ENCODE results near the gene HMGN3. TPM values are rescaled to one million over a fixed set of nuclear protein-coding genes. Genes with fewer than 3 reads are reported as not detected.

The HMGN3 gene
- total RNA-seq, 1 donor from 2014 or later, result 51.0 TPM

DNA sequence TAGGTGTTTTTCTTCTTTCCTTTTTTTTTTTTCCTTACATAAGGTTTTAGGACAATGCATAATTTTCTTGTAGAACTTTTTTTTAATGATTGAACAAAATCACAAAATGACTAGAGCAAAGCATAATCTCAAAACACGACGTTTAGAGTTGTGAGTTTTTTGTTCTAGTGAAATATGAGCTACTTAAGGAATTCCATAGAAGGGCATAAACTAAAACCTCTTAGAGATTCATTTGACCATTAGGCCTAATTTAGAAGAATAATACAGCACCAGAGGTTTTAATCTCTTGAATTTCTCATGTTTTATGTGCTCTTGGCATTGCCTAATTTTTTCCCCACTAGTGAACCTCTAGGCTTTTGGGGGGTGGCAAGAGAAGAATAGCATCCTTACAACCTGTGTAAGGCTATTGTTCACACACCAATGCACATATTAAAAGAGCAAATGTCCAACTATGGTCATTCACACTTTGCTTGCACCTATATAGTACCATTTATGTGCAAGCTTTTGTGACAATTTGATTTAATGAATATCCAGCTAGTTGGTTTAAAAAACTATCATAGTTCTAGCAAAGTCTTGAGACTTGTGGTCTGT lies 44.6 kb downstream of the HMGN3 start:
- H3K36me3 Mint-ChIP-seq (ENCODE audit: low read depth), result no peaks in the 10 kb centered on the region
- H3K4me3 Mint-ChIP-seq, result no peak overlapping the region
- no peak overlapping the region for H3K27ac Mint-ChIP-seq
- intact Hi-C loops (cut with micrococcal nuclease), result no loop called here
- DNase-seq (ENCODE audit: low spot score), result no peak
- no peaks in the 10 kb centered on the region for H3K4me1 Mint-ChIP-seq (ENCODE audit: low read depth)
- H3K27me3 Mint-ChIP-seq (ENCODE audit: insufficient read depth), result peaks cover 5% of the 10 kb centered on the region
- H3K9me3 Mint-ChIP-seq, result peaks cover 9% of the 10 kb centered on the region

DNA sequence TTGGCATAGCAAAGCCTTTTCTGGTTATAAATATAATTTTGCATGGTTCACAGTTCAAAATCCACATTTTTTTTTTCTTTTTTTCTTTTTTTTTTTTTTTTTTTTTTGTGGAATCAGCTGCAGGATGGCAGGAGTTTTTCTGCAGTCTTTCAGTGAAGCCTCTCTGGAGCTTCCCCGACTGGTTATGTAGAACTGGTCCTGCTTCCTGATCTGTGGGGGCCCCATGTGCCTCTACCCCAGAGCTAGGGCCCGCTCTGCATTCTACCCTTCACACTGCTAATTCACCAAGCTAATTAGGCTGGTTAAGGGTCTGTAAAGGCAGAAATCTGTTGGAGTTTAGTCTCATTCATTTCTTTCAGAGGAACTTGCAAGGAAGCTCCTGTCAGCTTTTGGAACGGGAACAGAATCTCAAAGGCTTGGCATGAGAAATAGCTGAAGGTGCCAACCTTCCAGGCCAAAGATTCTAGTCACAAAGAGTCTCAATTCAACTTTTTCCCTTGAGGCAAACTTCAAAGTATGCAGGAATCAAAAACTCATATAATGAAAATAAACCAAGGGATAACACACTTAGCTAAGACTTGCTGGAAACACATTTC lies 45.5 kb downstream of the HMGN3 start:
- Mint-ChIP-seq H3K27me3 (ENCODE audit: insufficient read depth) (peaks cover 5% of the 10 kb centered on the region), H3K36me3 (ENCODE audit: low read depth) (no peaks in the 10 kb centered on the region), H3K4me3 (no peak overlapping the region), H3K9me3 (peaks cover 9% of the 10 kb centered on the region), H3K4me1 (ENCODE audit: low read depth) (no peaks in the 10 kb centered on the region), H3K27ac (no peak overlapping the region)
- intact Hi-C loops (cut with micrococcal nuclease), result no loop called here
- DNase-seq (ENCODE audit: low spot score), result no peak

DNA sequence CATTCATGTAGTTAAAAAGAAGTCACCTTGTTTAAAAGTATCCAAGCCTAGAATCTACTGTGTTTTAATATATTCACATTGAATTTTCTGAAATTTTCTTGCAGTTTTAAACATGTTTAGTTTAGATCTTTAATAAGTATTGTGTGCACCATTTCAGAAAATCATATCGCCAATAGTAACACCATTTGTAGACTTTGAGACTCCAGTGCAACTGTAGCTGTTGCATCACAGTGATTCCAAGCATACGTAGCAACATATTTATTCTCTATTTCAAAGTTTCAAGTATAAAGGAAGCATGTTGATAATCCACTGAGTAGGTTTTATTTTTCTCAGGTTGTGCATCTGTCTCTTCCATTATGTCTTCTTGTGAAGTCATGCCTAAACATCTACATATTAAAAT lies 46.4 kb downstream of the HMGN3 start:
- no peak for DNase-seq (ENCODE audit: low spot score)
- Mint-ChIP-seq H3K9me3 (peaks cover 9% of the 10 kb centered on the region), H3K27me3 (ENCODE audit: insufficient read depth) (peaks cover 5% of the 10 kb centered on the region), H3K36me3 (ENCODE audit: low read depth) (no peaks in the 10 kb centered on the region), H3K27ac (no peak overlapping the region), H3K4me1 (ENCODE audit: low read depth) (no peaks in the 10 kb centered on the region), H3K4me3 (no peak overlapping the region)
- intact Hi-C loops (cut with micrococcal nuclease), result no loop called here

DNA sequence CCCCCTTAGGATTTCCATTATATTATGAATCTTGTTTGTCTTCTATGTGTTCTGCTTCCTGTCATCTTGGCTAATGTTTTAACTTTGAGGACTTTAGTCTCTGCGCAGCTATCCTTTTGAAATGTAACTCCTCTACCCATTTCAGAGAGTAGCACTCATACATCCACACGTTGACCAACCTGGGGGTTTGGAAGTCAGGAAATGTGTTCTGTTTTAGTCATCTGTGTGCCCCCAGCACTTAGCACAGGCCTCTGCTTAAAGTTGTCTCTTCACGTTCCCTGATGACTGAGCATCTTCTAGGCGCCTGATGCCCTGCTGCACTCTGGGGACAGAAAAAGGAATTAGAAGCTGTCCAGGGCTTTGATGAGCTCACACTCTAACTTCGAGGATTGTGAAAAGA lies 47.9 kb downstream of the HMGN3 start:
- Mint-ChIP-seq H3K27ac (no peak overlapping the region), H3K4me3 (no peak overlapping the region), H3K27me3 (ENCODE audit: insufficient read depth) (peaks cover 7% of the 10 kb centered on the region), H3K36me3 (ENCODE audit: low read depth) (no peaks in the 10 kb centered on the region), H3K9me3 (peaks cover 5% of the 10 kb centered on the region), H3K4me1 (ENCODE audit: low read depth) (no peaks in the 10 kb centered on the region)
- intact Hi-C loops (cut with micrococcal nuclease), result no loop called here
- no peak for DNase-seq (ENCODE audit: low spot score)

DNA sequence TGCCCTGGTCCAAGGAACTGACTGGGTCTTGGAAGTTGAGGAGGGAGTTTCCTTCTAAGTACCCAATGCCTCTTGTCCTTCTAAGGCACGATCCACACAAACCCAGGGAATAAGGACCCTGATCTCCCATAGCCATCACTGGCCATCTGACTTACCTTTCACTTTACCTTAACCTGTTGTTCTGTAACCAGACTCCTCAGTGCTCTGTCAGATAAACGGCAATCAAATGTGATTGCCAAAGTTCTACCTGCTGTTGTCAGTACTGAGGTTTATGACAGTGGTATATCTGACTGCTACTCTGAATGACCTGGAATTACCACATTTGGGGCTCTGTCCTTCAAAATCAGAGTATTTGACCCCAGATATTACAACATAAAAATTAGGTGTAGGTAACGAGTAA lies 49.8 kb downstream of the HMGN3 start:
- Mint-ChIP-seq H3K9me3 (no peaks in the 10 kb centered on the region), H3K36me3 (ENCODE audit: low read depth) (no peaks in the 10 kb centered on the region), H3K27ac (no peak overlapping the region), H3K4me1 (ENCODE audit: low read depth) (no peaks in the 10 kb centered on the region), H3K27me3 (ENCODE audit: insufficient read depth) (peaks cover 7% of the 10 kb centered on the region), H3K4me3 (no peak overlapping the region)
- no peak for DNase-seq (ENCODE audit: low spot score)
- intact Hi-C loops (cut with micrococcal nuclease), result no loop called here

DNA sequence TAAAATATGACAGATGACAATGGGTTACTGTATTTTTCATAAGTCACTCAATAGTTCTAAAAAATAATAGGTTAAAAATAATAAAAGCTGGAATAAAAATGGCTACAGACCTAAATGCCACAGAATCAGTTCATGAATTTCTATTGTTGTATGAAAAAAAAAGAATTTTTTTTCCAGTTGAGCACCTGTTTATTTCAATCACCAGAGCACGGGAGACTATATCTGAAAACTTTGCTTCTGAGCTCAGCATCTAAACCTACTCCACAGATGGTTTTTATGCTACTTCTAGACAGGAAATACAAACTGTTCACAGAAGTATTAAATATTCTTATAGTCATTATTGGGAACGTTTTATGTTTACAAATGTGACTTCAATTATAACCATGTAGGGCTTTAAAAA lies 50.4 kb downstream of the HMGN3 start:
- no peak overlapping the region for H3K4me3 Mint-ChIP-seq

DNA sequence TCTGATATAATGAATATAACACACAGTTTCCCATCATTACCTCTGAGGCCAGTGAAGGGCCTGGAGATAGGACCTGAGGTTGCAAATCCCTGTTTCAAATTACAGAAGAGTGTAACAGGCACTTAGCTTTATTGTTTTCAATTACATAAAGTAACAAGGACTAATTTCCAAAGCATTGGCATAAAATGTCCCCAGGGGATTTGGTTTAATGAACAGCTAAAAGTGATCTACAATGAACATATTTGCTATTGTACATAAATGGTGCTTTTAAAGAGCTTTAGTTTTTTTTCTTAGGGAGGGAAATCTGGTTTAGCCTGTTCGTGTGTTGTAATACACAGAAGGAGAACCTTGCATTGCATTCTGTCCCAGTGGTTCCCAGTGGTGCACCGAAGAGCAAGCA lies 54.4 kb downstream of the HMGN3 start:
- no peaks in the 10 kb centered on the region for H3K4me1 Mint-ChIP-seq (ENCODE audit: low read depth)
- no peaks in the 10 kb centered on the region for H3K9me3 Mint-ChIP-seq
- no peak for DNase-seq (ENCODE audit: low spot score)
- H3K4me3 Mint-ChIP-seq, result no peak overlapping the region
- no peaks in the 10 kb centered on the region for H3K36me3 Mint-ChIP-seq (ENCODE audit: low read depth)
- intact Hi-C loops (cut with micrococcal nuclease), result no loop called here
- H3K27ac Mint-ChIP-seq, result no peak overlapping the region
- peaks cover 6% of the 10 kb centered on the region for H3K27me3 Mint-ChIP-seq (ENCODE audit: insufficient read depth)

More for the DNA sequence above, 50.4 kb downstream of the HMGN3 start:
- Mint-ChIP-seq H3K4me1 (ENCODE audit: low read depth) (no peaks in the 10 kb centered on the region), H3K27ac (no peak overlapping the region), H3K9me3 (no peaks in the 10 kb centered on the region), H3K27me3 (ENCODE audit: insufficient read depth) (peaks cover 11% of the 10 kb centered on the region), H3K36me3 (ENCODE audit: low read depth) (no peaks in the 10 kb centered on the region)
- intact Hi-C loops (cut with micrococcal nuclease), result no loop called here
- no peak for DNase-seq (ENCODE audit: low spot score)

DNA sequence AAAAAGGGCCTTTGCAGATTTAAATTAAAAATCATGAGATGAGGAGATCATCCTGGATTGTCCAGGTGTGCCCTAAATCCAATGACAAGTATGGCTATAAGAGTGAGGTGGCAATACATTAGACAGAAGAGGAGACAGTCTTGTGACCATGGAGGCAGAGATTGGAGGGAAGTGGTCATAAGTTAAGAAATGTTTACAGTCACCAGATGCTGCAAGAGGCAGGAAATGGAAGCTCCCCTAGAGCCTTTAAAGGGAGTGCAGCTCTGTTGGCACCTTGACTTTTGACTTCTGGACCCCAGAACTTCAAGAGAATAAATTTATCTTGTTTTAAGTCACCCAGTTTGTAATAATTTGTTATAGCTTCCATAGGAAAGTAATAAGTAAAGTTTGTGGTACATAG lies 61.1 kb downstream of the HMGN3 start:
- DNase-seq (ENCODE audit: low spot score), result no peak
- H3K4me1 Mint-ChIP-seq (ENCODE audit: low read depth), result no peaks in the 10 kb centered on the region
- intact Hi-C loops (cut with micrococcal nuclease), result no loop called here
- H3K4me3 Mint-ChIP-seq, result no peak overlapping the region
- no peak overlapping the region for H3K27ac Mint-ChIP-seq
- no peaks in the 10 kb centered on the region for H3K27me3 Mint-ChIP-seq (ENCODE audit: insufficient read depth)
- no peaks in the 10 kb centered on the region for H3K36me3 Mint-ChIP-seq (ENCODE audit: low read depth)
- no peaks in the 10 kb centered on the region for H3K9me3 Mint-ChIP-seq

DNA sequence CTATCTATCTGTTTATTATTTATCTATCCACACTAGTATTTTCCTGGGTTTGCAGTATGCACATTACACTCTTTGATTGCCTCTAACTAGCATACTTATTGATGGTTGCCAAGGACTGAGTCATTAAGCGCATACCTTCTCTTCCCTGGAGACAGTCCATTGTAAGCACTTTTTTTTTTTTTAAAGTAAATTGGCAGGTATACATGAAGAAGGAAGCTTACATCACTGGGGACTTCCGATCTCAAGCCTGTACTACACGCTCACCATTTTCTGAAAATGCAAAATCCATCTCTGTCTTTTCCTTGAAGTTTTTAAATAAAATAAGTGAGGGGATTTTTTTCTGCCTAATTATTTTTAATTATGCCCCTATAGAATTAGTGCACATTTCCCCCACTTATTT lies 63.5 kb downstream of the HMGN3 start:
- H3K4me1 Mint-ChIP-seq (ENCODE audit: low read depth), result no peaks in the 10 kb centered on the region
- intact Hi-C loops (cut with micrococcal nuclease), result no loop called here
- H3K27me3 Mint-ChIP-seq (ENCODE audit: insufficient read depth), result no peaks in the 10 kb centered on the region
- no peak overlapping the region for H3K27ac Mint-ChIP-seq
- no peak for DNase-seq (ENCODE audit: low spot score)
- H3K4me3 Mint-ChIP-seq, result no peak overlapping the region
- no peaks in the 10 kb centered on the region for H3K9me3 Mint-ChIP-seq
- H3K36me3 Mint-ChIP-seq (ENCODE audit: low read depth), result no peaks in the 10 kb centered on the region

DNA sequence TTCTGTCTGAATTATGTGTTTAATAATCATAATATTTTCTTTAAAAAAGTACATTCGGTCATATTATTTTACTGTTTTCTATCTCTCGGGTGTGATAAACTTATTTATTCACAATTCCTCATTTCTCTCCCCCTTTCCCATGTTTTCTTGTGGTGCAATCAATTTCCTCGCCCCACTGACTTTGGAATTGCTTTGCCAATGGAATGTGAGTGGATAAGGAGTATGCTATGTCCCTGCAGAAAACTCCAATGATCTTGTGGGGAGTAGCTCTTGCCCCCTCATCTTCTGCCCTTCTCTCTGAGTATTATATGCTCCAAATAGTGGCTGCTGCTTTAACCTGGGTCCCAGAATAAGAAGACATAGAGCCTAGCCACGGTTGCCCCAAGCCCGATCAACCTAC lies 64.1 kb downstream of the HMGN3 start:
- no peak for DNase-seq (ENCODE audit: low spot score)
- H3K4me1 Mint-ChIP-seq (ENCODE audit: low read depth), result no peaks in the 10 kb centered on the region
- no peaks in the 10 kb centered on the region for H3K36me3 Mint-ChIP-seq (ENCODE audit: low read depth)
- intact Hi-C loops (cut with micrococcal nuclease), result no loop called here
- no peaks in the 10 kb centered on the region for H3K27me3 Mint-ChIP-seq (ENCODE audit: insufficient read depth)
- H3K27ac Mint-ChIP-seq, result no peak overlapping the region
- no peaks in the 10 kb centered on the region for H3K9me3 Mint-ChIP-seq
- H3K4me3 Mint-ChIP-seq, result no peak overlapping the region

DNA sequence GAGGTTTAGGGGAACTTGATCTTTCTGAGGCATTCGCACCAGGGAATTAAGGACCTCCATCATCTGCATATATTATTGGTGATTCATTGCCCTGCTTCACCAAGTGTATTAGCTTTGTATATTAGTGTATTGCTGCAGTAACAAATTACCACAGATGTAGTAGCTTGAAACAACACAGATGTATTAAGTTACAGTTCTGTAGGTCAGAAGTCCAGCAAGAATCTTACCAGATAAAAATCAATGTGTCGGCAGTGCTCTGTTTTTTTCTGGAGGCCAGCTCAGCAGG lies 65.8 kb downstream of the HMGN3 start:
- Mint-ChIP-seq H3K4me3 (no peak overlapping the region), H3K36me3 (ENCODE audit: low read depth) (no peaks in the 10 kb centered on the region), H3K27ac (no peak overlapping the region), H3K27me3 (ENCODE audit: insufficient read depth) (no peaks in the 10 kb centered on the region), H3K4me1 (ENCODE audit: low read depth) (no peaks in the 10 kb centered on the region), H3K9me3 (no peaks in the 10 kb centered on the region)
- no peak for DNase-seq (ENCODE audit: low spot score)
- intact Hi-C loops (cut with micrococcal nuclease), result no loop called here

DNA sequence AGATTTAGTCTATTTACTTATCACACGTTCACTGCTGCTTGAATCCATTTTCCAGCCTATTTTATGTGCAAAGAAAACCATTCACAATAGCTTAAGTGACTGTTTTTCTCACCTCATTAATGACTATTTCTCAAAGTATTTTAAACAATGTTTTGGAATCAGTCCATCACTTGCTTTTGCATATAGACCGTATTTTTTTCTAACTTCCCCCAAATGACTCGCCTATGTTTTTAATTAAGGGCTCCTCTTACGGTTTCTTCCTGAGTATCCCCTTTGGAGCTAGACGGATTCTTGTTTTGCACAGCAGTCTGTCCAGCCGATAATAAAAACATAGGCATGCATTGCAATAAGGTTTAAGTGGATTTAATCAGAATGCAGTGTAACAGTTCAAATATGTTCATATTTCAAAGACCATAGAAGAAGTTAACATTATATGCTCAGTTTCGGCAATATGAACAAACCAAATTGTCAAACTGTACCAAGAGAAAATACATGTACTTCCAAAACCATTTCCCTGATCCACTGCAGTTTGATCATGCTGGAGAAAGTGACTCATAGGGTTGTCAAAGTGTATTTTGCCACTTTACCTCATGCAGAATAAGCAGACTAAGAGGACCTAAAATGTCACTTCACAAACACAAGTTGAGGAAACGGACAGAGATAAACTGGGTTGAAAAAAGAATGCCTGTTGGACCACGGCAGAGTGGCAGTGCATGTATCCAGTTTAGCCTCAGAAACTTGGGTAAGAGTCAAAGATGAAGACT lies 66.4 kb downstream of the HMGN3 start:
- peaks cover 2% of the 10 kb centered on the region for H3K27me3 Mint-ChIP-seq (ENCODE audit: insufficient read depth)
- no peaks in the 10 kb centered on the region for H3K9me3 Mint-ChIP-seq
- no peaks in the 10 kb centered on the region for H3K36me3 Mint-ChIP-seq (ENCODE audit: low read depth)
- intact Hi-C loops (cut with micrococcal nuclease), result no loop called here
- H3K4me3 Mint-ChIP-seq, result no peak overlapping the region
- H3K4me1 Mint-ChIP-seq (ENCODE audit: low read depth), result no peaks in the 10 kb centered on the region
- DNase-seq (ENCODE audit: low spot score), result no peak
- no peak overlapping the region for H3K27ac Mint-ChIP-seq

DNA sequence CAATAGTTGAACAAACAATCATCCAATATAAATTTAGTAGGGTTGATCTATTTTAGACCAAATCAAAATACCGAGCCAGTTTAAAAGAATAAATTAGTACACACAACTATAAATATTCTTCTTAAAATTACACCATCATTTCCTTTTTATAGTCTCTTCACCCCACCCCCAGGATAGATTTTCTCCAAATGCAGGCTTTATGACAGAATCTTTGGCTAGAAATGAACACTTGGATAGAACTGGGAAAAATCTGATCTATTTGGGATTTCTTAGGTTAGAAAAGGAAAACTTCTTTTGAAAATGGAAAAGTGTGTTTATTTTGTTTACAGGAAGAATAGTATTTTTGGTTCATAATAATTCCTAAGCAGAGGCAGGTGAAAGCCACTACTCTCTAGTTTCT lies 74.6 kb downstream of the HMGN3 start:
- H3K4me3 Mint-ChIP-seq, result no peak overlapping the region
- H3K9me3 Mint-ChIP-seq, result no peaks in the 10 kb centered on the region
- no peak overlapping the region for H3K27ac Mint-ChIP-seq
- no peaks in the 10 kb centered on the region for H3K4me1 Mint-ChIP-seq (ENCODE audit: low read depth)
- no peaks in the 10 kb centered on the region for H3K36me3 Mint-ChIP-seq (ENCODE audit: low read depth)
- DNase-seq (ENCODE audit: low spot score), result no peak
- intact Hi-C loops (cut with micrococcal nuclease), result no loop called here
- peaks cover 2% of the 10 kb centered on the region for H3K27me3 Mint-ChIP-seq (ENCODE audit: insufficient read depth)
